Nephron progenitor cell (in vitro differentiated cells): Measurements from ENCODE around the gene GABRG3.

Source experiments
- DNase-seq: peaks from one replicate; pipeline ENCODE4 v3.0.0; 2021
- H3K27ac Mint-ChIP-seq: 2 replicates; pipeline ENCODE4 v1.8.0; 2021; ENCODE audit warnings: mild to moderate bottlenecking, moderate library complexity, mixed read lengths
- H3K27me3 Mint-ChIP-seq: 2 replicates; pipeline ENCODE4 v1.8.0; 2021; ENCODE audit warnings: mild to moderate bottlenecking, low read depth, mixed read lengths; ENCODE audit not compliant: poor library complexity
- H3K36me3 Mint-ChIP-seq: 2 replicates; pipeline ENCODE4 v1.8.0; 2021; ENCODE audit warnings: low read depth, mixed read lengths
- H3K4me1 Mint-ChIP-seq: 2 replicates; pipeline ENCODE4 v1.8.0; 2021; ENCODE audit warnings: mixed read lengths
- H3K4me3 Mint-ChIP-seq: 2 replicates; pipeline ENCODE4 v1.8.0; 2021; ENCODE audit warnings: mild to moderate bottlenecking, moderate library complexity, mixed read lengths
- H3K9me3 Mint-ChIP-seq: 2 replicates; pipeline ENCODE4 v1.8.0; 2021; ENCODE audit warnings: mild to moderate bottlenecking, moderate library complexity, mixed read lengths
- TF ChIP-seq, protein P1 (sequence below): fragments of 200-600 bp; sonication (generic); IDR thresholded peaks from 2 replicates; pipeline ENCODE4 v1.5.0; 2021; ENCODE audit warnings: antibody characterized with exemption

Gene GABRG3

DNA sequence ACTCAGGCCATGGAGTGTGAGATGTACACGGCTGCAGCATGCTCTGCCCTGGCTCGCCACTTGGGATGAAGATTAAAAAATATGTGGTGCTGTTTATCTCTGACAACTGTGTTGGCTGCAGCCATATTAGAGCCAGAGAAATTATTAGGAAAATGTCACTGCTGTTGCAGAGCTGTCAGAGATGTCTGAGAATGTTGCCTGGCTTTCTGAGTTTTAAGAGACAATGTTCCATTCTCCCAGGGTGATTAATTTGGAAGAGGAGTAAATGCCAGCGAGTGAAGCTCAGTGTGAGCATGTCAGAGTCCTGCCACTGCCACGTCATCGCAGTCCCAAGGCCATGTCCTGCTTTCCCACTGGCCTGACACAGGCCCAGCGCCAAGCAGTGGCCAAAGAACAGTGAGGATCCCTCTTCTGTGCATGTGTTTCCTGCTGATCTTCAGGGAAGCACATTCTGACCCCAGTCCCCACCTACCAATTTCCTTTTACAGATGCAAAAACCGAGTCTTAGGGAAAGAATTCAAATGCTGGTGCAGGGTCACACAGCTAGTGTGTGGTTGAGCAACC lies 370.9 kb downstream of the GABRG3 start:
- Mint-ChIP-seq H3K4me3 (no peak overlapping the region), H3K36me3 (no peaks in the 10 kb centered on the region), H3K27me3 (peaks cover 8% of the 10 kb centered on the region), H3K4me1 (peaks cover 19% of the 10 kb centered on the region), H3K9me3 (no peaks in the 10 kb centered on the region), H3K27ac (no peak overlapping the region)
- TF ChIP-seq, protein P1, sequence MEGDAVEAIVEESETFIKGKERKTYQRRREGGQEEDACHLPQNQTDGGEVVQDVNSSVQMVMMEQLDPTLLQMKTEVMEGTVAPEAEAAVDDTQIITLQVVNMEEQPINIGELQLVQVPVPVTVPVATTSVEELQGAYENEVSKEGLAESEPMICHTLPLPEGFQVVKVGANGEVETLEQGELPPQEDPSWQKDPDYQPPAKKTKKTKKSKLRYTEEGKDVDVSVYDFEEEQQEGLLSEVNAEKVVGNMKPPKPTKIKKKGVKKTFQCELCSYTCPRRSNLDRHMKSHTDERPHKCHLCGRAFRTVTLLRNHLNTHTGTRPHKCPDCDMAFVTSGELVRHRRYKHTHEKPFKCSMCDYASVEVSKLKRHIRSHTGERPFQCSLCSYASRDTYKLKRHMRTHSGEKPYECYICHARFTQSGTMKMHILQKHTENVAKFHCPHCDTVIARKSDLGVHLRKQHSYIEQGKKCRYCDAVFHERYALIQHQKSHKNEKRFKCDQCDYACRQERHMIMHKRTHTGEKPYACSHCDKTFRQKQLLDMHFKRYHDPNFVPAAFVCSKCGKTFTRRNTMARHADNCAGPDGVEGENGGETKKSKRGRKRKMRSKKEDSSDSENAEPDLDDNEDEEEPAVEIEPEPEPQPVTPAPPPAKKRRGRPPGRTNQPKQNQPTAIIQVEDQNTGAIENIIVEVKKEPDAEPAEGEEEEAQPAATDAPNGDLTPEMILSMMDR: no peak
- no peak for DNase-seq

DNA sequence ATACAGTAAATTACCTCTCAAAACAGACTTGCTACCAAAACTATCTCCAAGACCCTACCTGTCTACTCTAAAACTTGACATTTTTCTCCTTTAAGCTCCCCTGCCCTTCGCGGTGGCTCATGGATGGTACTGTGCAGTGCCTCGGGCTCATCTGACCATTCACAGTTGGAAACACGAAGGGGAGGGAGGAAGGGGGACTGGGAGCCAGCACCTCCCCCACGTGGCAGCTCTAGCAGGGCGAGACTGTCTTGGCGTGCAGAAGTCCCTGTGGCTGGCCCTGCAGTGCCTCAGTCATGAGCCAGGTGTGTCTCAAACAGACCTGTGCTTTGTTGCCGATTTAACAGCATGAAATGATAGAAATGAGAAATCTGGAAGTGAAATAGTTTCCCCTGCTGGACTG lies 372.0 kb downstream of the GABRG3 start:
- peak; percentile 33 for DNase-seq
- no peaks in the 10 kb centered on the region for H3K36me3 Mint-ChIP-seq
- no peak overlapping the region for H3K27ac Mint-ChIP-seq
- H3K9me3 Mint-ChIP-seq: peaks cover 3% of the 10 kb centered on the region
- peaks cover 11% of the 10 kb centered on the region for H3K27me3 Mint-ChIP-seq
- TF ChIP-seq, protein P1: no peak
- H3K4me3 Mint-ChIP-seq: no peak overlapping the region
- H3K4me1 Mint-ChIP-seq: peaks cover 19% of the 10 kb centered on the region

DNA sequence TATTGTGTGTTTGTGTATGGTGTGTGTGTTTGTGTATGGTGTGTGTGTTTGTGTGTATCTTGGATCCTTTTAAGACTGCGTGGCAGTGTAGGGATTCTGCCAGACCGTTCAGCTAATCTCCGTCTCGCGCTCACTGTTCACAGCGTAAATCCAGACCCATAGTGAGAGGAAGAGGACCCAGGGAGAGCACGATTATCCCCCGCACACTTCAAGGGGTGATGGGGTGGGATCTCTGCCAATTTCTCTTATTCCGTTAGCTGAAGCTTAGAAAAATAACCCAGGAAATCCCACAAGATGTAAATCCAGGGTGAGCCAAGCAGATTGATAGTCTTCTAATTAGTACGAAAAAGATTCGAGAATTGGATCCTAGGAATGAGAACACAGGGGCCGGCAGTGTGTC lies 381.2 kb downstream of the GABRG3 start:
- no peak overlapping the region for H3K4me3 Mint-ChIP-seq
- H3K9me3 Mint-ChIP-seq: peaks cover under 1% of the 10 kb centered on the region
- H3K27ac Mint-ChIP-seq: no peak overlapping the region
- TF ChIP-seq, protein P1: no peak
- H3K27me3 Mint-ChIP-seq: no peaks in the 10 kb centered on the region
- no peak for DNase-seq
- H3K36me3 Mint-ChIP-seq: no peaks in the 10 kb centered on the region
- H3K4me1 Mint-ChIP-seq: no peaks in the 10 kb centered on the region

DNA sequence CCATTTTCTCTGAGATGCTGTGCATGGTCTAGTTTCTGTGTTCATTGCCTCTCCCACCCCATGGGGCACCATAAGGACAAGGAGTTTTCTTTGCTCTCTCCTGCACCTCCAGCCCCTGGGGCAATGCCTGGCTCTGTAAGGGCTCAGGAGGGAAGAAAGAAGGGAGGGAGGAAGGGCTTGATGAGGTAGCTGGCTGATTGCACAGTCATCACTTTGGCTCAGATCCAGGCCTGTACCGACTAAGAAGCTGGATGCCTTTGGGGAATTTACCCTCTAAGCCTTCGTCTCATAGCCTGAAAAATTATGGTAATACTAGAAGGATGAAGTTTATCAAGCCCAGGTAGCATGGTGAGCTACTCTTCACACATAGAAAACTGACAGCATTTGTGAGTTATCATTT lies 382.9 kb downstream of the GABRG3 start:
- Mint-ChIP-seq H3K36me3 (no peaks in the 10 kb centered on the region), H3K27me3 (peaks cover 7% of the 10 kb centered on the region), H3K27ac (no peak overlapping the region), H3K9me3 (no peaks in the 10 kb centered on the region), H3K4me3 (no peak overlapping the region), H3K4me1 (peaks cover 6% of the 10 kb centered on the region)
- TF ChIP-seq, protein P1: no peak
- no peak for DNase-seq

DNA sequence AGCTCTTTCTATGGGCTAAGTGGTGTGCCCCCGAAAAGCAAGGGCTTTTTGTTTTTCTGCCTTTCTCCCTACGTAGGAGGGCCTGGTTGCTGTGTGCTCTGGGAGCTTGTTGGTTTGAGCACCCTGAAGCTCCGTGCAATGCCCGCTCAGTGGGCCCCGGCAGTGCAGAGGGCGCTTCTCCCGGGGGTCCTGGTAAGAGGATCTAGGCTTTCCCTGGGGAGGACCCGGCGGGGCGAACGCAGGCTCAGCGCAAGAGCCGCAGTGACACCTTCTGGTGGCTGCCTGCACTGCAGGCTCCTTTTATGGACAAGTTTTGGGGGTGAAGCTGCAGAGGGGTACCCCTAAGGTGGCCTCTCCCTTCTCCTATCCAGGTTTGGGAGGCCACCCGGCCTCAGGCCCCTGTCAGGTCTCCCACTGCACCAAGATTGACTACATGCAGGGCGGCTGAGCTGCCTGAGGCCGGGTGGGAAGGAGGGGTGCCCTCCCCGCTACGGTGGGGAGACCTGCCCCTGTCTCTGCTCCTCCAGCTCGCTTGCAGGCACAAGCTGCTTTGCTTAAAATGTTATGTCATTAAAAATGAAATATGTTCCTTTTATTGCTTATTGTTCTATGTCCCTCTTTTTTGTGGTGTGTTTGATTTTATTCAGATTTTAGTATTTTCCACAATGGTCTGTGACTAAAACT lies 387.9 kb downstream of the GABRG3 start:
- Mint-ChIP-seq H3K4me3 (peak overlapping the region; percentile 67), H3K9me3 (no peaks in the 10 kb centered on the region), H3K36me3 (no peaks in the 10 kb centered on the region), H3K27me3 (peaks cover 14% of the 10 kb centered on the region), H3K4me1 (peaks cover 12% of the 10 kb centered on the region), H3K27ac (no peak overlapping the region)
- TF ChIP-seq, protein P1: peak; percentile 88
- peak; percentile 74 for DNase-seq

DNA sequence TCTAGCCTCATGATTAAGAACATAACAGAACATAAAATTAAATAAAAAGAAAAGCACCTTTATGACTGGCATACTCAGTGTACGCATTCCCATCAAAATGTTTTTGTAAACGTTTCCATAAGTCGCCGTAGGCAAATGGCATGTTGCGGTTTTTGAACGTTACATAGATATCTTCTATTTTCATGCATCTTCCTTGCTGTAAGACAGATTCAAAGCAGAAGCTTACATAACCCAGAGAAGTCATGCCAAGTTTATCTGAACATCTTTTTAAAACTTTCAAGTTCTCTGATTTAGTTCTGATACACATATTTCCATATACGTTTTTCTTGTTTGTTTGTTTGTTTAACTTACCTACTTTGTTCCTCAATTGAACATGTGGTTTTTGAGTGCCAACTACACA lies 388.6 kb downstream of the GABRG3 start:
- H3K9me3 Mint-ChIP-seq: no peaks in the 10 kb centered on the region
- H3K36me3 Mint-ChIP-seq: no peaks in the 10 kb centered on the region
- H3K27ac Mint-ChIP-seq: peak overlapping the region; percentile 68
- H3K4me3 Mint-ChIP-seq: no peak overlapping the region
- H3K4me1 Mint-ChIP-seq: peaks cover 12% of the 10 kb centered on the region
- no peak for DNase-seq
- TF ChIP-seq, protein P1: no peak
- peaks cover 14% of the 10 kb centered on the region for H3K27me3 Mint-ChIP-seq
